Panc1 (cell line): ENCODE data around the gene STX7. TPM values are rescaled to one million over a fixed set of nuclear protein-coding genes. Genes with fewer than 3 reads are reported as not detected.

Source experiments
- ATAC-seq: fragments of 200-7000 bp; cut with Tn5 transposase; 2 replicates; pipeline ENCODE4 v1.9.1; 2020; ENCODE audit warnings: mild to moderate bottlenecking, moderate library complexity
- BruUV-seq: library from RNA; stranded (reverse); fragments of 400-500 nt; replicated peaks from 2 replicates; lab custom pipeline; 2021; lab: Mats Ljungman, UMichigan
- CTCF ChIA-PET: fragments of 300-600 bp; sonication (Branson Sonifier 250); formaldehyde crosslinking; loops from one replicate; lab custom pipeline; 2022; ENCODE audit warnings: antibody characterized with exemption; lab: Charles Lee
- POLR2A ChIA-PET: fragments of 300-600 bp; sonication (Branson Sonifier 250); formaldehyde crosslinking; loops from one replicate; lab custom pipeline; 2022; ENCODE audit warnings: antibody characterized with exemption; lab: Charles Lee
- DNase-seq: peaks from one replicate; pipeline ENCODE4 v3.0.0-alpha.2; 2010; ENCODE audit warnings: low read depth, low spot score
- H3K27ac ChIP-seq: 2 replicates; pipeline ENCODE4 v1.5.1; 2011; ENCODE audit warnings: mild to moderate bottlenecking, low read length, inconsistent platforms
- H3K27me3 ChIP-seq: fragments of 200-500 bp; sonication (Bioruptor generic); 2 replicates; pipeline ENCODE4 v1.6.0; 2014; ENCODE audit warnings: low read length, inconsistent platforms; ENCODE audit not compliant: control insufficient read depth, insufficient read depth
- H3K36me3 ChIP-seq: fragments of 200-500 bp; sonication (Bioruptor generic); 2 replicates; pipeline ENCODE4 v1.5.1; 2014; ENCODE audit warnings: inconsistent platforms, mild to moderate bottlenecking, low read length, moderate library complexity; ENCODE audit not compliant: control insufficient read depth, insufficient read depth
- H3K4me1 ChIP-seq: 2 replicates; pipeline ENCODE4 v1.5.1; 2011; ENCODE audit warnings: inconsistent platforms, mild to moderate bottlenecking, low read length, moderate library complexity; ENCODE audit not compliant: control insufficient read depth, insufficient read depth
- H3K4me3 ChIP-seq, 2 experiments: 2 replicates each; pipeline ENCODE4 v1.5.1; 2011 to 2012; ENCODE audit warnings: low read depth in 2 of 2, low read length in 2 of 2, mild to moderate bottlenecking in 2 of 2, inconsistent platforms in 1 of 2, moderate library complexity in 1 of 2
- H3K9me3 ChIP-seq: fragments of 200-500 bp; sonication (Bioruptor generic); 2 replicates; pipeline ENCODE4 v1.5.1; 2014; ENCODE audit warnings: low read depth, mild to moderate bottlenecking, inconsistent platforms, low read length, moderate library complexity; ENCODE audit not compliant: control insufficient read depth, insufficient read depth
- CTCF ChIP-seq: fragments of 450-650 bp; IDR thresholded peaks from 2 replicates; pipeline ENCODE4 v1.5.1; 2017; ENCODE audit warnings: mild to moderate bottlenecking
- POLR2AphosphoS5 ChIP-seq: IDR thresholded peaks from 2 replicates; pipeline ENCODE4 v1.6.1; 2012; ENCODE audit warnings: mild to moderate bottlenecking, low read depth, low read length, moderate library complexity
- REST ChIP-seq, 2 experiments: IDR thresholded peaks; 2 replicates each; pipeline ENCODE4 v1.6.1; 2011 to 2012; ENCODE audit warnings: low read depth in 2 of 2, control low read depth in 1 of 2, low read length in 1 of 2, mild to moderate bottlenecking in 1 of 2, moderate library complexity in 1 of 2; ENCODE audit not compliant: insufficient read depth in 1 of 2
- SIN3A ChIP-seq: IDR thresholded peaks from 2 replicates; pipeline ENCODE4 v1.6.1; 2012; ENCODE audit warnings: low read depth, mild to moderate bottlenecking, low read length, moderate library complexity, borderline replicate concordance; ENCODE audit not compliant: insufficient read depth
- TCF7L2 ChIP-seq: IDR thresholded peaks from 2 replicates; pipeline ENCODE4 v1.6.1; 2011; ENCODE audit warnings: mild to moderate bottlenecking, low read depth, low read length, inconsistent platforms
- in situ Hi-C: cut with HindIII; loops from 2 replicates; pipeline ENCODE4 v1.10.0; 2016; ENCODE audit warnings: low sequenced_read_pairs, low pct_unique_long_range_greater_than_20kb
- intact Hi-C: fragments of 100-400 bp; cut with micrococcal nuclease; formaldehyde crosslinking; loops from one replicate; pipeline ENCODE4 v1.10.0; 2022; ENCODE audit not compliant: unreplicated experiment
- total RNA-seq: library from RNA; stranded (reverse); gene quantifications from one replicate; pipeline ENCODE4 v1.2.1, GENCODE V29; 2021; ENCODE audit not compliant: unreplicated experiment

STX7 gene
- total RNA-seq, 1 experiment from 2014 or later: 40.6 TPM

- POLR2A ChIA-PET: no interaction called here
- ATAC-seq (peak; percentile 88), DNase-seq (peak; percentile 32)
- H3K4me1 ChIP-seq: peaks cover 10% of the 10 kb centered on the region
- no peaks in the 10 kb centered on the region for H3K36me3 ChIP-seq
- in situ Hi-C loops: no loop called here
- H3K27ac ChIP-seq: no peak overlapping the region
- BruUV-seq: no TSS peak
- intact Hi-C loops: loop anchor here (5.0 to 10.0 kb wide), 4 partner anchors 134 to 267 kb away; partner anchors contain the start of genes SLC18B1 and VNN1
- TF ChIP-seq SIN3A: no peak
- TF ChIP-seq TCF7L2: no peak
- TF ChIP-seq REST (IDR thresholded peaks at IDR 0.05; ENCODE audit: insufficient read depth in 1 of 2, low read depth in 2 of 2, low read length in 1 of 2): no peak
- peak; percentile 81 for TF ChIP-seq CTCF
- TF ChIP-seq POLR2AphosphoS5: no peak
- no peaks in the 10 kb centered on the region for H3K27me3 ChIP-seq
- CTCF ChIA-PET: interaction anchor here (0.6 to 1.0 kb wide), 5 partner anchors 185 to 843 kb away, joined by 3 to 7 read pairs (median 4); partner anchors contain the start of gene SLC18B1
- H3K4me3 ChIP-seq: peak overlapping the region; percentile 15 to 34; a peak in 3 of 4 replicates
- no peaks in the 10 kb centered on the region for H3K9me3 ChIP-seq
Observed at GRCh38 chr6:132530293-132530974, 17.5 kb upstream of the STX7 start.

- in situ Hi-C loops: no loop called here
- CTCF ChIA-PET: no interaction called here
Observed at GRCh38 chr6:132527791-132528190, 14.9 kb upstream of the STX7 start.

More at GRCh38 chr6:132527791-132528190, 14.9 kb upstream of the STX7 start:
- Histone ChIP-seq H3K4me1 (peaks cover 10% of the 10 kb centered on the region), H3K27ac (no peak overlapping the region), H3K4me3 (no peak overlapping the region), H3K36me3 (no peaks in the 10 kb centered on the region; the same call in 1 of the 2 replicates), H3K9me3 (no peaks in the 10 kb centered on the region), H3K27me3 (0 out of 2 replicates have a peak, but pooled peaks cover 5% of the 10 kb centered on the region)
- no TSS peak for BruUV-seq
- TF ChIP-seq TCF7L2: no peak
- TF ChIP-seq SIN3A: no peak
- TF ChIP-seq REST (IDR thresholded peaks at IDR 0.05; ENCODE audit: insufficient read depth in 1 of 2, low read depth in 2 of 2, low read length in 1 of 2): no peak
- no peak for TF ChIP-seq POLR2AphosphoS5
- TF ChIP-seq CTCF: no peak
- peak; percentile 60; the same call in 1 of the 2 replicates for ATAC-seq
- DNase-seq: peak; percentile 12
- POLR2A ChIA-PET: no interaction called here
- intact Hi-C loops: no loop called here
